Adrenal gland (tissue), 12 donors: Measurements from ENCODE around the gene ADA. TPM values are rescaled to one million over a fixed set of nuclear protein-coding genes. Genes with fewer than 3 reads are reported as not detected.

ENCODE experiments used
- DNase-seq, 7 donors: peaks; one replicate each; pipeline ENCODE4 v3.0.0-alpha.2; 2019 to 2020
- H3K27ac ChIP-seq, 5 donors: fragments of 200-600 bp; sonication (generic) in 4 of 5; 1 replicate in 3 of 5; 2 replicates in 2 of 5; pipeline versions ENCODE4 v1.5.1 to v1.8.0; 2016 to 2020; ENCODE audit warnings: mild to moderate bottlenecking in 1 of 5
- H3K27me3 ChIP-seq: fragments of 200-600 bp; 2 replicates; pipeline ENCODE4 v1.8.0; 2021
- H3K36me3 ChIP-seq, 2 donors: fragments of 200-600 bp; replicated peaks in 1 of 2; 1 replicate in 1 of 2; 2 replicates in 1 of 2; pipeline versions ENCODE4 v1.5.1 to v1.8.0; 2018 to 2022
- H3K4me1 ChIP-seq, 2 donors: fragments of 200-600 bp; replicated peaks in 1 of 2; 1 replicate in 1 of 2; 2 replicates in 1 of 2; pipeline versions ENCODE4 v1.5.1 to v1.8.0; 2018 to 2021
- H3K4me3 ChIP-seq, 4 donors: fragments of 200-600 bp; sonication (generic) in 3 of 4; one replicate each; pipeline ENCODE4 v1.5.1; 2016 to 2018
- H3K9me3 ChIP-seq, 3 donors: fragments of 200-600 bp; sonication (generic) in 1 of 3; replicated peaks in 1 of 3; 1 replicate in 2 of 3; 2 replicates in 1 of 3; pipeline versions ENCODE4 v1.5.1 to v1.8.0; 2016 to 2021
- POLR2A ChIP-seq, 2 donors: fragments of 450-650 bp; IDR thresholded peaks; one replicate each; pipeline ENCODE4 v1.6.1; 2017; ENCODE audit warnings: antibody characterized with exemption in 2 of 2, mild to moderate bottlenecking in 2 of 2, moderate library complexity in 1 of 2
- WGBS, 4 donors: extraction: QIAGEN DNeasy Blood & Tissue Kit in 2 of 4; methylation state at CpG; one replicate each; pipeline versions ENCODE4 v1.1.5 to v1.1.7; 2013 to 2017; 5-methylcytosine and 5-hydroxymethylcytosine counted together
- intact Hi-C, 2 donors: fragments of 100-400 bp; cut with DNase I; formaldehyde crosslinking; loops; one replicate each; pipeline versions ENCODE4 v1.14.1 to v1.15.0; 2022 to 2023
- polyA plus RNA-seq, 3 donors: library from polyadenylated mRNA; stranded (reverse); fragments of 200-250 nt in 2 of 3; fragments of 350-450 nt in 1 of 3; fragmentation: Illumina TruSeq in 1 of 3; extraction: RNeasy Lipid Tissue Mini Kit (QIAGEN cat#74804) in 1 of 3; gene quantifications; one replicate each; pipeline ENCODE4 v1.2.3, GENCODE V29; 2013 to 2014
- total RNA-seq, 9 donors: library from RNA; depleted of rRNA in 4 of 9; stranded (reverse); fragments of >200 nt in 4 of 9; fragments of 120-200 nt in 1 of 9; fragmentation: NEBNext Ultra II Directional in 1 of 9; extraction: Animal tissue kit (Norgen Biotek cat#: 25700) in 1 of 9; gene quantifications; one replicate each; pipeline versions ENCODE4 v1.1.0 to v1.2.4, GENCODE V29; 2013 to 2023
- TF ChIP-seq, protein P1 (sequence below), 6 experiments: fragments of 450-650 bp in 4 of 6; fragments of 200-600 bp in 2 of 6; sonication (generic) in 1 of 6; IDR thresholded peaks; 1 replicate in 5 of 6; 2 replicates in 1 of 6; pipeline versions ENCODE4 v1.5.1 to v1.8.0; 2016 to 2021; ENCODE audit warnings: antibody characterized with exemption in 6 of 6, mild to moderate bottlenecking in 2 of 6, moderate library complexity in 1 of 6
- donor health status: healthy with polysubstance abuse.
- donor health status: Bipolar disorder and iron deficiency.
- donor health status: DM: yes; HTN: yes; CAD: no.
- donor health status: DM: no; HTN: no; CAD: no.
- donor health status: DM: no; HTN: no; CAD: no.
- donor health status: DM: yes; HTN: yes; CAD: no.

ADA gene
- total and polyA plus RNA-seq, 12 donors: 3.4 to 16.4 (median 10.0) TPM

DNA sequence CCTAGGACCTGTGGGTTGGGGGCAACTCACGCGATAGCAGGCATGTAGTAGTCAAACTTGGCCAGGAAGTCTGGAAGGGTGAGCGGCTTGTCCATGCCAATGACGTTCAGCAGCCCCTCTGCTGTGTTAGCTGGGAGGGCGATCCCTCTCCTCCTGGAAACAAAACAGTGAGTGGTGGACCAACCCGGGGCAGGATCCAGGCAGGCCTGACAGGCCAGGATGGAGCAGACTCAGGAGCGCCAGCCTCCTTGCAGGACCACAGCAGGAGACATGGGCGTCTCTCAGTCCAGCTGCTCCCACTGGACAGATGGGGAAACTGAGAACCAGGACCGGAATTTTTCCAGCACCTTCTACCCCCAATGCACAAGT is 22.5 kb downstream of the ADA start:
- WGBS, 4 donors: 92 to 94% (median 93%) methylated on average over 6 to 9 of the region's 9 CpGs
- Histone ChIP-seq H3K27me3 (no peaks in the 10 kb centered on the region), H3K36me3 (no peaks in the 10 kb centered on the region), H3K4me1 (no peaks in the 10 kb centered on the region), H3K4me3 (no peak overlapping the region), H3K9me3 (no peaks in the 10 kb centered on the region), H3K27ac (no peak overlapping the region)
- TF ChIP-seq, protein P1, sequence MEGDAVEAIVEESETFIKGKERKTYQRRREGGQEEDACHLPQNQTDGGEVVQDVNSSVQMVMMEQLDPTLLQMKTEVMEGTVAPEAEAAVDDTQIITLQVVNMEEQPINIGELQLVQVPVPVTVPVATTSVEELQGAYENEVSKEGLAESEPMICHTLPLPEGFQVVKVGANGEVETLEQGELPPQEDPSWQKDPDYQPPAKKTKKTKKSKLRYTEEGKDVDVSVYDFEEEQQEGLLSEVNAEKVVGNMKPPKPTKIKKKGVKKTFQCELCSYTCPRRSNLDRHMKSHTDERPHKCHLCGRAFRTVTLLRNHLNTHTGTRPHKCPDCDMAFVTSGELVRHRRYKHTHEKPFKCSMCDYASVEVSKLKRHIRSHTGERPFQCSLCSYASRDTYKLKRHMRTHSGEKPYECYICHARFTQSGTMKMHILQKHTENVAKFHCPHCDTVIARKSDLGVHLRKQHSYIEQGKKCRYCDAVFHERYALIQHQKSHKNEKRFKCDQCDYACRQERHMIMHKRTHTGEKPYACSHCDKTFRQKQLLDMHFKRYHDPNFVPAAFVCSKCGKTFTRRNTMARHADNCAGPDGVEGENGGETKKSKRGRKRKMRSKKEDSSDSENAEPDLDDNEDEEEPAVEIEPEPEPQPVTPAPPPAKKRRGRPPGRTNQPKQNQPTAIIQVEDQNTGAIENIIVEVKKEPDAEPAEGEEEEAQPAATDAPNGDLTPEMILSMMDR (IDR thresholded peaks at IDR 0.05): no peak
- no peak for TF ChIP-seq POLR2A (IDR thresholded peaks at IDR 0.05)
- intact Hi-C loops: no loop called here
- no peak for DNase-seq

DNA sequence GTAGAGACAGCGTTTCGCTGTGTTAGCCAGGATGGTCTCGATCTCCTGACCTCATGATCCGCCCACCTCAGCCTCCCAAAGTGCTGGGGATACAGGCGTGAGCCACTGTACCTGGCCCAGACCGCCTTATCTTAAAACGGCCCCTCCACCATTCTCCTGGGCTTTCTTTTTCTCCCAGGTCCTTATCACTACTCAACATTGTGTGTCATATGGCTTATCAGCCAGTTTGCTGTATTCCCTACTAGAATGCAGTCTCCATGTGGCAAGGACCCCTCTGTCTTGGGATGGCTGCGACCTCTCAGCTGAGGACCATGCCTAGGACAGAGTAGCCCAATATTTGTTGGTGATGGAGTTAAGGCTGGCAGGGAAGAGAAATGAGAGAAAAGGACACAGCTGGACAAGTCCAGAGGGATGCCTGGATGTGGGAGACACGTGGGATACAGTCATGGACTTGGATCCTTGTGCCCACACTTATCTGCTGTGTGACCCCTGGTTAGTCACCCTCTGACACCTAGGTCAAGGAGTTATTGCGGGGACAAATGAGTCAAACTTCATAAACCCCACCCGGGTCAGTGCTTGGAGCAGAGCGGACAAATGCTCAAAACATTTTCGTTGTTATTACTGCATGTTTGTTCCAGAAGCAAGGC is 24.0 kb downstream of the ADA start:
- peak in 1 of 7 donors; percentile 44 for DNase-seq
- 83 to 86% (median 85%) methylated on average over 13 of the region's 13 CpGs for WGBS, 4 donors
- no peaks in the 10 kb centered on the region for H3K36me3 ChIP-seq

DNA sequence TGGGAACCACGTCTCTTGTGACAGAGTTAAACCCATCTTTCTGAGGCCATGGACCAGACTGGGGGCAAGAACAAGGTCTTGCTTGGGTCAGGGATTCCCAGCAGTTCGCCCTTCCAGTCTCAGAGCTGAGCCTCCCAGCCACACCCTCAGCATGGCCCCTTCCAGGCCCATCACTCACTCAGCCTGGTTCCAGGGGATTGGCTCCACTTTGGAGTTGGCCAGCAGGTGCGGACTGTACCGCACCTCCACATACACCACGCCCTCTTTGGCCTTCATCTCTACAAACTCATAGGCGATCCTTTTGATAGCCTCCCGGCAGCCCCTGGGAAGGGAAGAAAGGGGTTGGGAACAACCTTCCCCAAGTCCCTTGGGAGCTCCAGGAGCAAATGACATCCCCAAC is 25.2 kb downstream of the ADA start:
- no peaks in the 10 kb centered on the region for H3K9me3 ChIP-seq
- no peaks in the 10 kb centered on the region for H3K27me3 ChIP-seq
- no peaks in the 10 kb centered on the region for H3K36me3 ChIP-seq
- no peak overlapping the region for H3K4me3 ChIP-seq
- DNase-seq: no peak
- no peak overlapping the region for H3K27ac ChIP-seq
- 91 to 98% (median 95%) methylated on average over 5 to 7 of the region's 7 CpGs for WGBS, 4 donors
- H3K4me1 ChIP-seq: no peaks in the 10 kb centered on the region
- intact Hi-C loops: no loop called here
- TF ChIP-seq, protein P1 (IDR thresholded peaks at IDR 0.05): no peak
- no peak for TF ChIP-seq POLR2A (IDR thresholded peaks at IDR 0.05)

More for the DNA sequence above, 24.0 kb downstream of the ADA start:
- H3K9me3 ChIP-seq: no peaks in the 10 kb centered on the region
- intact Hi-C loops: no loop called here
- no peak overlapping the region for H3K4me3 ChIP-seq
- H3K27me3 ChIP-seq: no peaks in the 10 kb centered on the region
- no peak overlapping the region for H3K27ac ChIP-seq
- H3K4me1 ChIP-seq: no peaks in the 10 kb centered on the region
- TF ChIP-seq, protein P1 (IDR thresholded peaks at IDR 0.05): no peak
- TF ChIP-seq POLR2A (IDR thresholded peaks at IDR 0.05): no peak

DNA sequence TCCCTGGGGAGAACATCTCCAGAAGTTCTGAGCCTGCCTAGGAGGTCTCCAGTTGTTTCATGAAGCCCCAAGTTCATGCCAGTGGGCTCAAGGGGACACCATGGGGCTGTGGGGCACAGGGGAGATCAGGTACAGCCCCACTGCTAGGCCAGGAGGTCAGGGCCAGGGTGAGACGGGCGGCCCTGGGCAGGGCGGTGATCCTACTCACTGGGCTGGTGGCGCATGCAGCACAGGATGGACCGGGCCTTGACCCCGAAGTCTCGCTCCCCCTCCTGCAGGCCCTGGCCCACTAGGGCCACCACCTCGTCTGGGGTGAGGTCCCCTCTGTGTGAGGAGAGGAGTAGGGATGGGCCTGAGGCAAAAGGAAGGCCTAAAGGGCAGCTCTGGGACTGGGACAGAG is 26.1 kb downstream of the ADA start:
- no peak for DNase-seq
- no peak overlapping the region for H3K4me3 ChIP-seq
- H3K27me3 ChIP-seq: no peaks in the 10 kb centered on the region
- 67 to 92% (median 82%) methylated on average over 1 to 8 of the region's 8 CpGs for WGBS, 4 donors
- TF ChIP-seq, protein P1 (IDR thresholded peaks at IDR 0.05): no peak
- TF ChIP-seq POLR2A (IDR thresholded peaks at IDR 0.05): no peak
- no peaks in the 10 kb centered on the region for H3K4me1 ChIP-seq
- no peaks in the 10 kb centered on the region for H3K9me3 ChIP-seq
- no peaks in the 10 kb centered on the region for H3K36me3 ChIP-seq
- no peak overlapping the region for H3K27ac ChIP-seq
- intact Hi-C loops: no loop called here
